DND-41 (cell line): ENCODE results near the gene RPUSD4.

ENCODE experiments used
- ATAC-seq: fragments of 200-7000 bp; cut with Tn5 transposase; 3 replicates; pipeline ENCODE4 v1.9.1; 2021; ENCODE audit warnings: low read depth; ENCODE audit not compliant: insufficient read depth
- DNase-seq: peaks from one replicate; pipeline ENCODE4 v3.0.0-alpha.2; 2020
- H2AFZ ChIP-seq: 2 replicates; pipeline ENCODE4 v1.6.0; 2012; ENCODE audit warnings: low read depth, low read length
- H3K27ac ChIP-seq: 2 replicates; pipeline ENCODE4 v1.5.1; 2012; ENCODE audit warnings: low read length, inconsistent platforms
- H3K27me3 ChIP-seq: fragments of 200-600 bp; sonication (generic); 2 replicates; pipeline ENCODE4 v1.6.0; 2012; ENCODE audit warnings: low read length, mild to moderate bottlenecking, inconsistent platforms; ENCODE audit not compliant: insufficient read depth, poor library complexity
- H3K36me3 ChIP-seq: 2 replicates; pipeline ENCODE4 v1.5.1; 2012; ENCODE audit warnings: low read length, inconsistent platforms; ENCODE audit not compliant: insufficient read depth
- H3K4me1 ChIP-seq: 2 replicates; pipeline ENCODE4 v1.5.1; 2012; ENCODE audit warnings: mild to moderate bottlenecking, low read length; ENCODE audit not compliant: insufficient read depth
- H3K4me2 ChIP-seq: 2 replicates; pipeline ENCODE4 v1.6.0; 2012; ENCODE audit warnings: mild to moderate bottlenecking, moderate library complexity, low read length, inconsistent platforms; ENCODE audit not compliant: insufficient read depth
- H3K4me3 ChIP-seq, 2 experiments: fragments of 200-600 bp in 1 of 2; shearing (Covaris generic) in 1 of 2; 2 replicates each; pipeline ENCODE4 v1.5.1; 2012 to 2016; ENCODE audit warnings: inconsistent platforms in 2 of 2, low read length in 2 of 2, mild to moderate bottlenecking in 2 of 2, low read depth in 1 of 2, moderate library complexity in 1 of 2
- H3K79me2 ChIP-seq: 2 replicates; pipeline ENCODE4 v1.6.0; 2012; ENCODE audit warnings: low read length, inconsistent platforms; ENCODE audit not compliant: insufficient read depth
- H3K9ac ChIP-seq: 2 replicates; pipeline ENCODE4 v1.6.0; 2012; ENCODE audit warnings: low read depth, mild to moderate bottlenecking, inconsistent platforms, low read length, moderate library complexity
- H3K9me3 ChIP-seq: 2 replicates; pipeline ENCODE4 v1.5.1; 2012; ENCODE audit warnings: low read length, moderate library complexity, mild to moderate bottlenecking, inconsistent platforms; ENCODE audit not compliant: insufficient read depth, severe bottlenecking
- H4K20me1 ChIP-seq: 2 replicates; pipeline ENCODE4 v1.6.0; 2012; ENCODE audit warnings: low read length; ENCODE audit not compliant: insufficient read depth
- CTCF ChIP-seq: IDR thresholded peaks from 2 replicates; pipeline ENCODE4 v1.5.1; 2012; ENCODE audit warnings: borderline replicate concordance, low read length, moderate library complexity, mild to moderate bottlenecking; ENCODE audit not compliant: poor library complexity, severe bottlenecking; ENCODE audit errors: extremely low read depth
- EZH2 ChIP-seq: IDR thresholded peaks from 3 replicates; pipeline ENCODE4 v1.6.1; 2012; ENCODE audit warnings: borderline replicate concordance, low read depth, mild to moderate bottlenecking, moderate library complexity, low read length, inconsistent platforms; ENCODE audit not compliant: severe bottlenecking

Gene RPUSD4

GRCh38 chr11:126188332-126189108 lies 22.9 kb downstream of the RPUSD4 start:
- H3K4me3 ChIP-seq: no peak overlapping the region
- no peaks in the 10 kb centered on the region for H3K9me3 ChIP-seq
- no peaks in the 10 kb centered on the region for H3K27me3 ChIP-seq
- no peak overlapping the region for H2AFZ ChIP-seq
- 0 out of 2 replicates have a peak, but pooled peaks cover 3% of the 10 kb centered on the region for H4K20me1 ChIP-seq
- ATAC-seq: 0 out of 3 replicates have a peak, but pooled peaks have one; percentile 12
- H3K79me2 ChIP-seq: no peaks in the 10 kb centered on the region
- no peak overlapping the region for H3K4me2 ChIP-seq
- no peaks in the 10 kb centered on the region for H3K4me1 ChIP-seq
- H3K36me3 ChIP-seq: peaks cover 34% of the 10 kb centered on the region
- H3K27ac ChIP-seq: no peak overlapping the region
- no peak for TF ChIP-seq EZH2
- TF ChIP-seq CTCF: no peak
- H3K9ac ChIP-seq: no peak overlapping the region
- DNase-seq: no peak

DNA sequence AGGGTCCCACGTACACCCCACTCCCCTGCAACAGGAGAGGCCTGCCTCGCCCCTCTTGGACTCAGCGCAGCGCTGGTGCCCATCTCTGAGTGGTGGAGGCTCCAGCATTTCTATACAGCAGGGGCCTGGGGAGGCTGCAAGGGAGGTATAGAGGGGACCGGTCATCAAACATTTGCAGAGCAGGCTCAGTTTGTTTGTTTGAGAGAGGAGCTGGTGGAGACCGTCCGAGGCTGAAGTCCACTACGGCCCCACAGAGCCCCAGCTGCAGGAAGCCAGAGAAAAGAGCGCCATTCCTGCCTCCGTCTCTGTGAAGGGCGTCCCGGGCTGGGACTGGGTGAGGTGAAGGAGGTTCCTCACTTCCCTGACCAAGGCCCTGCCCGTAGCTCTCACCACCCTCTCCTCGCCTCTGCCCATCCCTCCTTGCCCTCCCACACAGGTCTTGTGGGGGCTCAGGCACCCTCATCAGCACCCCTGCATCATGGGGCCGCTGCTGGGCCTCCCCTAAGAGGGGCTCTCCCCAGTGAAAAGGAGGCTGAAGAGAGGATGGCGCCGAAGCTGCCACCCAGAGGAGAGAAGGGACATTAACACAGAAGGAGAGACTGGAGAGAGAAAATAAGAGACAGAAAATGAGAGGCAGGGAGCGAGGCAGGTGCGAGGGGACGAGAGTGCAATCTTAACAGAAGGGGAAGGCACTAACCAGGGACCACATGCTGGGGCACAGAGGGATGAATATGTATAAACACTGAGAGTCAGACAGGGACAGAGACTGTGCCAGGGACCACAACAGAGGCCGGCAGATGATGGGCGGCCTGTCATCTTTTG lies 24.5 kb downstream of the RPUSD4 start:
- H3K79me2 ChIP-seq: no peaks in the 10 kb centered on the region
- no peak overlapping the region for H3K4me3 ChIP-seq
- peaks cover 18% of the 10 kb centered on the region; the same call in 1 of the 2 replicates for H3K36me3 ChIP-seq
- no peak overlapping the region for H3K27ac ChIP-seq
- H3K9me3 ChIP-seq: no peaks in the 10 kb centered on the region
- peak; percentile 19 for TF ChIP-seq CTCF
- no peak for TF ChIP-seq EZH2
- H4K20me1 ChIP-seq: no peaks in the 10 kb centered on the region
- H2AFZ ChIP-seq: no peak overlapping the region
- H3K9ac ChIP-seq: no peak overlapping the region
- no peak for DNase-seq
- no peaks in the 10 kb centered on the region for H3K27me3 ChIP-seq
- peaks cover 6% of the 10 kb centered on the region; the same call in 1 of the 2 replicates for H3K4me1 ChIP-seq
- H3K4me2 ChIP-seq: no peak overlapping the region
- no peak for ATAC-seq

DNA sequence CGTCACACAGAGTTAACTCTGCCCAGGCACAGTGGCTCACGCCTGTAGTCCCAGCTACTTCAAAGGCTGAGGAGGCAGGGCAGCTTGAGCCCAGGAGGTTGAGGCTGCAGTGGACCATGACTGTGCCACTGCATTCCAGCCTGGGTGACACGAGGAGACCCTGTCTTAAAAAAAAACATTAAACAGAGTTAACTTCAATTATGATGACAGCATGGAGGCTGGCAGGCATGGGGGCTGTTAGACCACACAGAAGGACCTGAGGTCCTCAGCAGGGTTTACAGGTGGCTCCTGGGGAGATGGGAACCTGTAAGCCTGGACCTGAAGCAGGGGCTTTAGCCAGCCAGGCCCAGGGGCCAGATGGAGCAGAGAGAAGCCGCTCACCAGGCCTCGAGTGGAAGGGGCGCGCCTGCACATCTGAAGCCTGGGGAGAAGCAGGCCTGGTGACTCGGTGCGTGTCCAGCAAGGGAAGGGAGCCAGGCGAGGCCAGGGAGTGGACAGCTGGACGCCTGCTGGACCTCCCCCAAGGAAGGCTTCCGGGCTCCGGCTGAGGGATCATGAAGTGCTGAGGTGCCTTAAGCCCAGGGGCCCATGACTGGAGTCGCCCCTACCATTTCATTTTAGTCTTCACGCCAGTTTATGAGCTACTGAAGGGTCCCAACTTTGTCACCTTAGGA lies 25.3 kb downstream of the RPUSD4 start:
- H3K4me1 ChIP-seq: peaks cover 6% of the 10 kb centered on the region; the same call in 1 of the 2 replicates
- ATAC-seq (no peak), DNase-seq (no peak)
- H3K27me3 ChIP-seq: no peaks in the 10 kb centered on the region
- TF ChIP-seq EZH2: no peak
- no peak for TF ChIP-seq CTCF
- no peaks in the 10 kb centered on the region for H4K20me1 ChIP-seq
- H3K79me2 ChIP-seq: no peaks in the 10 kb centered on the region
- H3K36me3 ChIP-seq: peaks cover 13% of the 10 kb centered on the region; the same call in 1 of the 2 replicates
- H3K27ac ChIP-seq: no peak overlapping the region
- H2AFZ ChIP-seq: no peak overlapping the region
- no peak overlapping the region for H3K4me3 ChIP-seq
- no peak overlapping the region for H3K9ac ChIP-seq
- H3K9me3 ChIP-seq: no peaks in the 10 kb centered on the region
- H3K4me2 ChIP-seq: no peak overlapping the region
